KMS-11 (cell line): ENCODE results near the gene SMIM44.
"Not testable (repeated sequence)": the region's sequence is repeated elsewhere in the genome, so short reads cannot be mapped to it uniquely, and the experiment has no call there.

ENCODE experiments used
- H2AFZ ChIP-seq: fragments of 200-600 bp; sonication (generic); 2 replicates; pipeline ENCODE4 v1.6.1; 2016; ENCODE audit warnings: antibody characterized with exemption, mixed run types, low read depth
- H3K27ac ChIP-seq: fragments of 200-600 bp; sonication (generic); 2 replicates; pipeline ENCODE4 v1.6.1; 2016; ENCODE audit warnings: mild to moderate bottlenecking, mixed run types
- H3K27me3 ChIP-seq: fragments of 200-600 bp; sonication (generic); 2 replicates; pipeline ENCODE4 v1.6.1; 2017; ENCODE audit warnings: mild to moderate bottlenecking, low read depth, mixed run types, moderate library complexity; ENCODE audit not compliant: insufficient read depth
- H3K36me3 ChIP-seq: fragments of 200-600 bp; sonication (generic); 2 replicates; pipeline ENCODE4 v1.6.1; 2017; ENCODE audit warnings: mild to moderate bottlenecking, mixed run types; ENCODE audit not compliant: insufficient read depth
- H3K4me1 ChIP-seq: fragments of 200-600 bp; sonication (generic); 2 replicates; pipeline ENCODE4 v1.6.1; 2016; ENCODE audit warnings: mild to moderate bottlenecking, low read depth, mixed run types; ENCODE audit not compliant: poor library complexity, severe bottlenecking
- H3K4me2 ChIP-seq: fragments of 200-600 bp; sonication (generic); 2 replicates; pipeline ENCODE4 v1.7.0; 2016; ENCODE audit warnings: mild to moderate bottlenecking, mixed run types
- H3K4me3 ChIP-seq: fragments of 200-600 bp; sonication (generic); IDR thresholded peaks from 2 replicates; pipeline ENCODE4 v1.6.1; 2017; ENCODE audit warnings: low read depth, low read length, mixed read lengths; ENCODE audit not compliant: insufficient read depth
- H3K79me2 ChIP-seq: fragments of 200-600 bp; sonication (generic); 2 replicates; pipeline ENCODE4 v1.6.1; 2016; ENCODE audit warnings: low read depth, mixed run types; ENCODE audit not compliant: insufficient read depth
- H3K9ac ChIP-seq: fragments of 200-600 bp; sonication (generic); 2 replicates; pipeline ENCODE4 v1.6.1; 2016; ENCODE audit warnings: mild to moderate bottlenecking, mixed run types
- H4K20me1 ChIP-seq: fragments of 200-600 bp; sonication (generic); 2 replicates; pipeline ENCODE4 v1.6.1; 2016; ENCODE audit warnings: mild to moderate bottlenecking, mixed run types; ENCODE audit not compliant: insufficient read depth
- TF ChIP-seq, protein P1 (sequence below): fragments of 200-600 bp; sonication (generic); conservative IDR thresholded peaks from 2 replicates; pipeline ENCODE4 v1.6.1; 2017; ENCODE audit warnings: low read depth, mild to moderate bottlenecking, antibody characterized with exemption, low read length, moderate library complexity, mixed read lengths

The SMIM44 gene

DNA sequence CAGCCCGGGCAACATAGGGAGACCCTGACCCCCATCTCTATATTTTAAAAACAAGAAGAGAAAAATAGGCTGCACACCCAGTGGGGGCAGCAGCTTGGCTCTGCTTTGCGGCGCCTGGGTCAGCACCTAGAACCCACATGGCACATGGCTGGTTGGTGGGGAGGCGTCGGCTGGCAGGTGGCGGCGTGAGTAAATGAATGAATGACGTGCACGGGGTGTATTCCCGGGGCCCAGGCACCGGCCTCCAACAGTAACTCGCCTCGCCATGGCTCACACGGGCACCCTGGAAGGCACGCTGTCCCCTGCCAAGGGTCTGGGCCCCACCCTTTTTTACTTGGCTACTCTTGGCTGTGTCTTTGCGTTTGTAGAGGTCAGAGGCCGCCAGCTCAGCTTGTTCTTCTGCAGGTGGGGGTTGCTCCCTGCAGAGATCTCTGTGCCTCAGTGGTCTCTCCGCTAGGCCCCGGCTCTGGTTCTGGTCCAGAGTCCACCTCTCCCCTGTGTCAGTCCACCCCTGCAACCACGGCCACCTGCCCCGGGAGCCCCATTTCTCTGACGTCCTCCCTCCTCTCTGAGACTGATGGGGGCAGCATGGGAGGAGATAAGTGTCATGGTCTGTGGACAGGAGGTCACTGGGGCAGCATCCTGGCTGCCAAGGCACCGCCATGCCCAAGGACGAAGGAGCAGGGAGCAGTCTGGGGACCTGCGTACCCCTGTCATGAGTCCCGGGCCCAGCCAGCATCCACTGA lies 28.4 kb upstream of the SMIM44 start:
- no peaks in the 10 kb centered on the region for H3K27me3 ChIP-seq
- TF ChIP-seq, protein P1, sequence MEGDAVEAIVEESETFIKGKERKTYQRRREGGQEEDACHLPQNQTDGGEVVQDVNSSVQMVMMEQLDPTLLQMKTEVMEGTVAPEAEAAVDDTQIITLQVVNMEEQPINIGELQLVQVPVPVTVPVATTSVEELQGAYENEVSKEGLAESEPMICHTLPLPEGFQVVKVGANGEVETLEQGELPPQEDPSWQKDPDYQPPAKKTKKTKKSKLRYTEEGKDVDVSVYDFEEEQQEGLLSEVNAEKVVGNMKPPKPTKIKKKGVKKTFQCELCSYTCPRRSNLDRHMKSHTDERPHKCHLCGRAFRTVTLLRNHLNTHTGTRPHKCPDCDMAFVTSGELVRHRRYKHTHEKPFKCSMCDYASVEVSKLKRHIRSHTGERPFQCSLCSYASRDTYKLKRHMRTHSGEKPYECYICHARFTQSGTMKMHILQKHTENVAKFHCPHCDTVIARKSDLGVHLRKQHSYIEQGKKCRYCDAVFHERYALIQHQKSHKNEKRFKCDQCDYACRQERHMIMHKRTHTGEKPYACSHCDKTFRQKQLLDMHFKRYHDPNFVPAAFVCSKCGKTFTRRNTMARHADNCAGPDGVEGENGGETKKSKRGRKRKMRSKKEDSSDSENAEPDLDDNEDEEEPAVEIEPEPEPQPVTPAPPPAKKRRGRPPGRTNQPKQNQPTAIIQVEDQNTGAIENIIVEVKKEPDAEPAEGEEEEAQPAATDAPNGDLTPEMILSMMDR, result no peak
- H4K20me1 ChIP-seq, result no peaks in the 10 kb centered on the region
- peaks cover 12% of the 10 kb centered on the region for H3K4me1 ChIP-seq
- H3K4me2 ChIP-seq, result no peak overlapping the region
- H3K9ac ChIP-seq, result no peak overlapping the region
- H3K4me3 ChIP-seq, result no peak overlapping the region
- H2AFZ ChIP-seq, result no peak overlapping the region
- H3K27ac ChIP-seq, result no peak overlapping the region
- H3K79me2 ChIP-seq, result peaks cover 43% of the 10 kb centered on the region
- no peaks in the 10 kb centered on the region for H3K36me3 ChIP-seq

DNA sequence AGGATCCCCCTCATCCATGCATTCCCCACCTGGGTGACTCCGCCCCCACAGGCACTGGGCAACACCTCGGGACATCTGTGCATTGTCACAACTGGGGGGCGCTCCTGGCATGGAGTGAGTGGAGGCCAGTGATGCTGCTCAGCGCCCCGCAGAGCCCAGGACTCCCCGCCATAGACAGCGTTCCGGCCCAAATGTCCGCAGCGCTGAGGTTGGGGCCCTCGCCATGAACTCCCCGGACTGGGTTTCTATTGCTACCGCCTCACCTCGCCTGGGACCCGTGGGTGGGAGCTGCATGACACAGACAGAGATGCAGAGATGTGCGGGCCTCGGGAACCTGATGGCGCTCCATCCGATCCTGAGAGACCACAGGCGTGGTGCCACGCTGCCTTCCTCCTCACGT lies 27.5 kb upstream of the SMIM44 start:
- H3K9ac ChIP-seq, result no peak overlapping the region
- peaks cover 42% of the 10 kb centered on the region for H3K79me2 ChIP-seq
- H4K20me1 ChIP-seq, result no peaks in the 10 kb centered on the region
- H3K4me2 ChIP-seq, result no peak overlapping the region
- no peaks in the 10 kb centered on the region for H3K36me3 ChIP-seq
- H3K4me3 ChIP-seq, result no peak overlapping the region
- H3K27me3 ChIP-seq, result no peaks in the 10 kb centered on the region
- H3K4me1 ChIP-seq, result peaks cover 8% of the 10 kb centered on the region
- H3K27ac ChIP-seq, result no peak overlapping the region
- no peak overlapping the region for H2AFZ ChIP-seq
- TF ChIP-seq, protein P1, result no peak

DNA sequence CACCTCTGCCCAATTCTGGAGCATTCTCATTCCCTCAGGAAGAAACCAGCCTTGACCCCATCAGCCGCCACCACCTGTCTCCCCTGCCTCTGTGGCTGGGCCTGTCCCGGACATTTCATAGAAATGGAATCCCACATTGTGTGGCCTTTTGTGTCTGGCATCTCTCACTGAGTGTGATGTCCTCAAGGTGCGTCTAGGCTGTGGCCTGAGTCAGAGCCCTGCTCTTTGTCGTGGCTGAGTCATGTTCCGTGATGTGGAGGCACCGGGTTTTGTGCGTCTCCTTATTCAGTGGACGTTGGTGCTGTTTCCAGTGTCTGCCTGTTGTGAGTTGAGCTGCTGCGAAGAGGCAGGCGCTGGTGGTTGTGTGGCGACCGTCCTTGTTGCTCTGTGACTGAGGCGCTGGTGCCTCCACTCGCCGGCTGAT lies 26.3 kb upstream of the SMIM44 start:
- Histone ChIP-seq H4K20me1 (no peaks in the 10 kb centered on the region), H3K4me2 (no peak overlapping the region), H3K36me3 (no peaks in the 10 kb centered on the region), H3K9ac (no peak overlapping the region), H3K27me3 (no peaks in the 10 kb centered on the region), H3K4me3 (no peak overlapping the region), H2AFZ (no peak overlapping the region), H3K27ac (no peak overlapping the region), H3K79me2 (peaks cover 37% of the 10 kb centered on the region), H3K4me1 (peaks cover 19% of the 10 kb centered on the region)
- TF ChIP-seq, protein P1, result no peak

DNA sequence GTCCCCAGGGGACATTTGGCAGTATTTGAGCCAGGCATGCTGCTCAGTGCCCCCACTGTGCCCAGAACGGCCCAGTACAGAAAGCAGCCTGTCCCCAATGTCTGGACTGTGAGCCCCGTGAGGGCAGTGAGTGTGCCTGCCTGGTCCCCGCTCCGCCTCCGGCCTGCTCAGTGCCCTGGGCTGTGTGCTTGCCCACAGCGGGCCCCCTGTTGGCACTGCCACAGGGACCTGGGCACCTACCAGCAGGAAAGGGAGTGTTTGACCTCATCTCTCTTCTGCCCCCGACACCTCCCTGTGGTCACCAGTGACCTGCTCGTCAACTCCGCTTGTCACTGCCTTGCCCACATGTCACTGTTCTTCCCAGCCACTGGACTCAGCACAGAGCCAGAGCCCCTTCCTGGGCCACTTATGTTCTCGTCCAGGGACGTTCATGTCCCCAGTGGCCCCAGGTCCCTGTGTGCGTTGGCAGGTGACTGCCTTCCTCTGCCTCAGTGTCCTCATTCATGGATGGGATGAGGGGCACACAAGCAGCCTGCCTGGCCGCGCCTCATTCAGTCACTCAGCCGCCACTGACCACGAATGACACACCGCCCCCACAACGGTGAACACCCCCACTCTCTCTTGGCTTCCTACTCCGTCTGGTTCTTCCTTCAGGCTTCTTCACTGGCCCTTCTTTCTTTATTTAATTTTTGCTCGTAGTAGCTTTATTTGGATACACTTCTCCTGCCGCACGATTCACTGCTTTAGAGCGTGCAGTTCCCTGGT lies 25.7 kb upstream of the SMIM44 start:
- Histone ChIP-seq H3K4me2 (no peak overlapping the region), H4K20me1 (no peaks in the 10 kb centered on the region), H3K9ac (no peak overlapping the region), H2AFZ (no peak overlapping the region), H3K36me3 (no peaks in the 10 kb centered on the region), H3K79me2 (peaks cover 37% of the 10 kb centered on the region), H3K4me3 (no peak overlapping the region), H3K27me3 (no peaks in the 10 kb centered on the region), H3K4me1 (peaks cover 23% of the 10 kb centered on the region), H3K27ac (no peak overlapping the region)
- TF ChIP-seq, protein P1, result no peak

DNA sequence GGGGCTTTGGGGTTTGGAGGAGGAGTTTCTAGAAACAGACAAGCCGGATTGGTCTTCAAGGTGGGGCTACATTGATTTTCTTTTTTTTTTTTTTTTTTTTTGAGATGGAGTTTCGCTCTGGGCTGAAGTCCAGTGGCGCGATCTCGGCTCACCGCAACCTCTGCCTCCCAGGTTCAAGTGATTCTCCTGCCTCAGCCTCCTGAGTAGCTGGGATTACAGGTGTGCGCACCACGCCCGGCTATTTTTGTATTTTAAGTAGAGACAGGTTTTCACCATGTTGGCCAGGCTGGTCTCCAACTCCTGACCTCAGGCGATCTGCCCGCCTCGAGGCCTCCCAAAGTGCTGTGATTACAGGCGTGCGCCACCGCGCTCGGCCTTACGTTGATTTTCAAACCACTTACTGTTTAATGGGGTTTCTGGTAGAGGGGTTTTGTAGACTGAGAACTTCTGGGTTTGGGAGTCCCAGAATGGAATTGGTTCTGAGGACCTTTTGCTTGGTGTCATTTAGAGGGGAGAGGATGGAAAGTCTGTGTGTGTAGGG lies 24.9 kb upstream of the SMIM44 start:
- H3K36me3 ChIP-seq, H4K20me1 ChIP-seq, H2AFZ ChIP-seq, H3K9ac ChIP-seq, H3K4me3 ChIP-seq, H3K27me3 ChIP-seq, H3K4me2 ChIP-seq, H3K27ac ChIP-seq: not testable (repeated sequence)
- Histone ChIP-seq H3K4me1 (peaks cover 23% of the 10 kb centered on the region), H3K79me2 (peaks cover 37% of the 10 kb centered on the region)
